GM19468 (cell line): ENCODE results near the gene IL1RAPL1.
"Not testable (repeated sequence)": the region's sequence is repeated elsewhere in the genome, so short reads cannot be mapped to it uniquely, and the experiment has no call there.

Experiments used
- ATAC-seq: cut with Tn5 transposase; IDR thresholded peaks from one replicate; pipeline ENCODE4 v1.9.1; 2021; ENCODE audit warnings: mild to moderate bottlenecking, moderate library complexity, moderate number of reproducible peaks; ENCODE audit not compliant: unreplicated experiment; ENCODE audit errors: extremely low read depth

The IL1RAPL1 gene

GRCh38 chrX:28756647-28757046, 169.4 kb downstream of the IL1RAPL1 start:
- ATAC-seq: no peak

- no peak for ATAC-seq
Observed at GRCh38 chrX:28757290-28757689, 170.0 kb downstream of the IL1RAPL1 start.

GRCh38 chrX:28766561-28766960, 179.3 kb downstream of the IL1RAPL1 start:
- ATAC-seq: not testable (repeated sequence)

GRCh38 chrX:28773807-28774206, 186.6 kb downstream of the IL1RAPL1 start:
- ATAC-seq: no peak

GRCh38 chrX:28787206-28787605, 200.0 kb downstream of the IL1RAPL1 start:
- no peak for ATAC-seq

GRCh38 chrX:28800671-28801070, 213.4 kb downstream of the IL1RAPL1 start:
- not testable (repeated sequence) for ATAC-seq

- ATAC-seq: no peak
Observed at GRCh38 chrX:28802625-28803024, 215.4 kb downstream of the IL1RAPL1 start.

GRCh38 chrX:28835991-28836390, 248.7 kb downstream of the IL1RAPL1 start:
- ATAC-seq: no peak

GRCh38 chrX:28843817-28844216, 256.6 kb downstream of the IL1RAPL1 start:
- ATAC-seq: no peak

GRCh38 chrX:28847423-28847822, 260.2 kb downstream of the IL1RAPL1 start:
- ATAC-seq: no peak

GRCh38 chrX:28848707-28849106, 261.5 kb downstream of the IL1RAPL1 start:
- no peak for ATAC-seq

- no peak for ATAC-seq
Observed at GRCh38 chrX:28850955-28851354, 263.7 kb downstream of the IL1RAPL1 start.

GRCh38 chrX:28851871-28852270, 264.6 kb downstream of the IL1RAPL1 start:
- no peak for ATAC-seq

GRCh38 chrX:28854637-28855036, 267.4 kb downstream of the IL1RAPL1 start:
- no peak for ATAC-seq

- ATAC-seq: no peak
Observed at GRCh38 chrX:28876408-28876807, 289.2 kb downstream of the IL1RAPL1 start.

- no peak for ATAC-seq
Observed at GRCh38 chrX:28876901-28877300, 289.7 kb downstream of the IL1RAPL1 start.

- ATAC-seq: no peak
Observed at GRCh38 chrX:28880136-28880535, 292.9 kb downstream of the IL1RAPL1 start.

- ATAC-seq: no peak
Observed at GRCh38 chrX:28884823-28885222, 297.6 kb downstream of the IL1RAPL1 start.

GRCh38 chrX:28888416-28888815, 301.2 kb downstream of the IL1RAPL1 start:
- no peak for ATAC-seq

- ATAC-seq: no peak
Observed at GRCh38 chrX:28889591-28890090, 302.4 kb downstream of the IL1RAPL1 start.

- ATAC-seq: no peak
Observed at GRCh38 chrX:28901637-28902036, 314.4 kb downstream of the IL1RAPL1 start.

- ATAC-seq: no peak
Observed at GRCh38 chrX:28910487-28910886, 323.2 kb downstream of the IL1RAPL1 start.
